ENCODE results near the gene TSLP. TPM values are rescaled to one million over a fixed set of nuclear protein-coding genes. Genes with fewer than 3 reads are reported as not detected.

Gene TSLP
- total RNA-seq, 1 donor from 2014 or later = 3.7 TPM

Other genes starting within 250 kb of the TSLP start
- 12.9 TPM for gene WDR36, start 20.6 kb downstream of the TSLP start, total RNA-seq
- gene CAMK4, start 152.7 kb downstream of the TSLP start, total RNA-seq = 0.48 TPM